IPS-NIHi7 (cell line): ENCODE data around the gene SLC9A4.
A peak's percentile ranks its signal among the peaks of the same experiment; 100 is the strongest.

ENCODE experiments used
- DNase-seq: peaks from one replicate; pipeline ENCODE4 v3.0.0; 2012; ENCODE audit warnings: mixed read lengths; ENCODE audit errors: extremely low spot score

The SLC9A4 gene

DNA sequence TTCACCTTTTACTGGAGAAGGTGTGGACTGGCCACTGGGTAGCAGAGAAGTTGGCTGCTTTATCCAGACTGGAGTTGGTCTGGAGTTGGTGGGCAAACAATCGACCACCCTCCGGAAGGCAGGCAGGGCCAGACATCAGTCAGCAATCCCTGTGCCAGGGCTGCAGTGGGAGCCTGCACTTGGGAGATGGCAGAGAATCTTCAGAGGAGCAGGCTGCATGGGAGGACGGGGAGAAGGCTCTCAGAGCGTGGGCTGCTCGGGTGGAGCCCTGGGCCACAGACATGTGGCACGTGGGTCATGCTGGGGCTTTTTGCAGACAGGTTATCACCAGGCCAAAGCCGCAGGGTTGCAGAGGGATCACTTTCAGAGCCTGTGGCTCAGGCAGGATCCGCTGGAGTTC lies 29.6 kb downstream of the SLC9A4 start:
- DNase-seq = no peak

DNA sequence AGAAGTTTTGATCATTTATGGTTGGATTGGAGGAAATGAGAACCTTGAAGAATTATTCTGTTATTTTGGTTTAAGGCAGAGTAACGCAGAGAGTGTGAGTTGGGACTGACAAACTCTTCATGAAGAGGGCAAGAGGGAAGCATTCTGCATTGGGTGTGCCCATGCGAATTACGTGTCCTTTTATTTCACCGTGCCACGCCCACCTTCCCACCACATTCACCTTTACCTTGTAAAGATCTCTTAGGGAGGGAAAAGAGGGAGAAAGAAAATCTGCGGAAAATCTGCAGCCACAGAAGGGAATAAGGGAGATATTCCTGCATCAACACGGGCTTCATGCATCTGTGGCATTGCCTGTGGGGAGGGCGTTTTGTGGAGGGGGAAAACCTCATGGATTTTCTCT lies 31.8 kb downstream of the SLC9A4 start:
- DNase-seq = no peak

DNA sequence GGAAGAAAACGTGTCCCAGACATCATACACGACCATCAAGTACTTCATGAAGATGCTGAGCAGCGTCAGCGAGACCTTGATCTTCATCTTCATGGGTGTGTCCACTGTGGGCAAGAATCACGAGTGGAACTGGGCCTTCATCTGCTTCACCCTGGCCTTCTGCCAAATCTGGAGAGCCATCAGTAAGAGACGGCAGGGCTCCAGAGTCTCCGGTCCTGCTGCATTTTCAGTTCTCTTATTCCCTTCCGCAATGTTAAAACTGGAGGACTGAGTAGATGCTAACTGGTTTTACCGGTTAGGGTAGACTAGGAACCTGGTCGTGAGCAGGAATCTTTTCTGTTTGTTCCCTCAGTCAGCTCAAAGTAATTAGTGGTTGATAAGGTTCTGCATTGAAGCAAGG lies 32.3 kb downstream of the SLC9A4 start:
- no peak for DNase-seq

DNA sequence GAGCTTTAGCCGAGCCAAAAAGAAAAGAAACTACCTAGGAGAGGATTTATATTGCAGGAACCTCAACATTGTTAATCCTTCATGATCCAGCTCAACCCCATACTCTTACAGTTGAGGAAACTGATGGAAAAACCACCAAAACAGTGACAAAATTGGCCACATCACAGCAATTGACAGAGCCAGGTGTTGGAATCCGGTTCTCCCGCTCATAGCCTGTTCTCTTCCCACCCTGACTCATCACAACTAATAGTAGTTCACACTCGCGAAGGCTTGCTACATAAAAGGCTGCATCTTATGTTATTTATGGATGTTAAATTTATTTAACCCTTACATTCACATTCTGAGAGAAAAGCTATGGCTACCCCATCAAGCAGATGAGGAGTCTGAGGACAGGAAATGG lies 33.7 kb downstream of the SLC9A4 start:
- DNase-seq = no peak

DNA sequence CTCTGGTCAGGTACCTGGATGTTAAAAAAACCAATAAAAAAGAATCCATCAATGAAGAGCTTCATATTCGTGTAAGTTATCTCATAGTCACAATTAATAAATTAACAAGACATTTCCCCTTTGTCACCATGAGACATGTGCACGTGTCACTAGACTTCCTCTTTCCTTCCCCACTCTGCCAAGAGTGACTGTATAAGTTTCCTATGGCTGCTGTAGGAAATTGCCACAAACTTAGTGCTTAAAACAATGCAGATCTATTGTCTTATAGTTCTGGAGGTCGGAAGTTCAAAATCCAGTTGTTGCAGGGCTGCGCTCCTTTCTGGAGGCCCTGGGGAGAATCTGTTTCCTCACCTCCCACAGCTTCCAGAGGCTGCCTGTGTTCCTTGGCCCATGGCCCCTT lies 35.8 kb downstream of the SLC9A4 start:
- no peak for DNase-seq

GRCh38 chr2:102509749-102510148 lies 36.7 kb downstream of the SLC9A4 start:
- no peak for DNase-seq

- DNase-seq = no peak
These were observed 38.0 kb downstream of the SLC9A4 start for GRCh38 chr2:102510791-102511575.

GRCh38 chr2:102512161-102512560 lies 39.1 kb downstream of the SLC9A4 start:
- DNase-seq = no peak

DNA sequence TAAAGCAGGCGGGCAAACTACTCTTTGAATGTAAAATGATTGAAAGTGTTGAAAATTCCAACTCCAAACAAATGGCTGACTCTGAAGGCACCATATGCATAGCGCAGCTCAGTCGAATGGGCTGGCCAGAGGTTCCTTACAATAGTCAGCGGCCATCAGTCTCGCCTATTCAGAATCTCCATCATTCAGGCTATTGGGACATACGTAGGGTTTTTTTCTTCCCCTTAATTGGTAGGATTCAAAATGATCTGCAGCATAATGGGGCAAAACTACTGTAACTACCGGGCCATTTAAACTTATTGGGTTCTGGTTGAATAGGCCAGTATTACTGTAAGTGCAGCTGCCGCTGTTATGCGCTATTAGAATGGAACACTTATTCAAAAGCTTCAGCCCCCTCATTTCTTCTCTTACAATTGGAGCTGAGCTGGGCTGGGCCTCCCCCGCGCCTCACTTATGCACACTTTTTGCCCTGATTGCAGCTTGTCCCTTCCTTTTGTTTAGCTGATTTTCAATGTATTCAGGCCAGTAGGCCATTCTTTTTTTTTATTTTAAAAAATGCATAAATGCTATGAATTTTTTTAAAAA lies 40.4 kb downstream of the SLC9A4 start:
- DNase-seq = no peak

DNA sequence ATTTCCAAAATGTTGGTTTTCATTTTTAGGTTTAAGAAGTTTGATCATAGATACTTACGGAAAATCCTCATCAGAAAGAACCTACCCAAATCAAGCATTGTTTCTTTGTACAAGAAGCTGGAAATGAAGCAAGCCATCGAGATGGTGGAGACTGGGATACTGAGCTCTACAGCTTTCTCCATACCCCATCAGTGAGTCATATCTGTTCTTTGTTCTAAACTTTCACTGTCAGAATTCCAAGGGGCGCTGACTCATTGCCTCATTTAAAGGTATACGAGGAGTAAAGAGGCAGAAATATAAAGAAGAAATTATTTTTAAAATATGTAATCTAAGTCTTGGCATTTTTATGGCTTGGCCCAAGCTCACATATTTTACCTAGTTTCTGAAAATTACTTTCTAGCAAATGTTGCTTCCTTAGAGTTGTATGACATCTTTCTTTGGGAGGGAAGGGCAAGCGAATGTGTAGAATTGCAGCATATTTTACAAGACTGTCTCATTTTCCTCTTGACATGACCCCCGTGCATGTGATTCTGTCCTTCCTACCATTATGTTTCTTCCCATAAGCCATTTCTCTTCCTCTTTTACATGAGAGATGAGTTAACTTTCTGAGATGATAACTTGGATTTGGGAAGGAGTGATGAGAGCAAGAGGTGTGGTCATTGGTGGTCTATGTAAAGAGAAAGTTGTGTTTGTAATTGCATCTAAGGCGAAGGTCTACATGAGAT lies 41.2 kb downstream of the SLC9A4 start:
- DNase-seq = peak; percentile 49

DNA sequence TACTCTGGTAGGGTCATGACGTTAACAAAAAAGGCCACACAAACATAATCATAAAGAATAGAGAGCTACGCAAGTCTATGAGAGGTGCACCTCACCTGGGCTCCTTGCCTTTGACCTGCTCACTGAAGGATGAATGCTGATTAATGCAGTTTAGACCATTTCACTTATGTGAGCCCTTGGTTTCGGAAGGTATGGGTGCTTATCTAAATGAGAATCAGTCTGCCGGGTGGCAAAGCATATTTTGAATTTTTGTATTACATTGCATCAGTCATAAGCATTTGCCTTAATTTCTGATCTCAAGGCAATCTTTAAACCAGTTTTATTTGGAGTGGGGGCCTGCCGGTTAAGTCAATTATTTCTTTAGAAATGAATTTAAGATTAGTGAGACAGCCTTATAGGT lies 42.8 kb downstream of the SLC9A4 start:
- DNase-seq = no peak

DNA sequence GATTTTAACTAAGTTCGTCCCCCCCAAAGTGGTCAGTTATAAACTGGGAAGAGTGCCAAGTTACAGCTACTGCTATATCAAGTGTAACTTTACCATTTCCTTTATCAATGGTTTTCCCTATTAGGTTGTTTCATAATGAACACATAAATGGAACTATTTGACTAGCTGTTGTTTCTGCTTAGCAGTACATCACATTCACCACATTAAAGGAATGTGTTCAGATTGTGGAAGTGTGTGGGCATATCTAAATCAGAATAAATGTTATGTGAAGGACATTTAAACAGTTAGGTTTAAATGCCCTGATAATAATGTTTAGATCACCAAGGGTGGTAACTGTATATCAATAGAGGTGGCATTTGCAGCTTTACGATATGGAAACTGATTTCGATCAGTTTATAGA lies 45.1 kb downstream of the SLC9A4 start:
- DNase-seq = no peak

- peak; percentile 73 for DNase-seq
These were observed 47.0 kb downstream of the SLC9A4 start for GRCh38 chr2:102520009-102520408.

DNA sequence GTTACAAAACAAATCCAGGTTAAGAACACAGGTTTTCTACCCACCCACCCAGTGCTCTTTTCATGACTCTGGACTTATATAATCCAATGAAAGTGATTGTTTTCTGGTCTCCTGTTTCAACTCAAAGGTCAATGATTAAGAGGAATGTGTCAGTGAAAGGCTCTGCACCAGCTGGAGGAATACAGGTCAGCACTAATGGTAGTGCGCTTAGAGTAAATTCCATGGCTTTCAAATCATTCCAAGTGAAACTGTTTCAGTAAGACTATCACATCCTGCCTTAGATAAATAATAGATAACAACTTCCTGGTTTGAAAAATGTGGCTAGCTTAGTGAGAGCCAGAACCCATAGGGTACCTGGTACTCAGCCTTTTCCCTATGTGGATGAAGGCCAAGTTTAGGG lies 47.8 kb downstream of the SLC9A4 start:
- no peak for DNase-seq

- DNase-seq = no peak
These were observed 49.1 kb downstream of the SLC9A4 start for GRCh38 chr2:102522162-102522561.

GRCh38 chr2:102522890-102523289 lies 49.9 kb downstream of the SLC9A4 start:
- DNase-seq = no peak

GRCh38 chr2:102523651-102524050 lies 50.6 kb downstream of the SLC9A4 start:
- DNase-seq = no peak

DNA sequence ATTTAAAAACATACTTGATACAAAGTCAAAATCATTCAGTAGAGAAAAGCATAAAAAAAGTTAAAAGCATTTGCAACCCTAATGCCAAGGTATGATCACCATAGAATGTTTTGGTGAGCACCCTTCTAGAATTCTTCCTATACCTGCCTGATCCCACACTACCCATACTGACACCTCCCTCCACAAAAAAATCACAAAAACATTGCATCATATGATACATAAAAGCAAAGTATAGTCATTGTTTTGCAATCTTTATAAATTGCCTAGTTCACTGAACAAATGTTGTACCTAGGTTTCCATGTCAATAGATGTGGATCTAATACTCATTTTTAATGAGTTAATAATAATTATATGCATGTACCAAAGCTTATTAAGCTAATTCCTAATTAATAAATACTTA lies 54.1 kb downstream of the SLC9A4 start:
- DNase-seq = no peak

- no peak for DNase-seq
These were observed 65.5 kb downstream of the SLC9A4 start for GRCh38 chr2:102538491-102538890.

- no peak for DNase-seq
These were observed 67.9 kb downstream of the SLC9A4 start for GRCh38 chr2:102540882-102541281.

DNA sequence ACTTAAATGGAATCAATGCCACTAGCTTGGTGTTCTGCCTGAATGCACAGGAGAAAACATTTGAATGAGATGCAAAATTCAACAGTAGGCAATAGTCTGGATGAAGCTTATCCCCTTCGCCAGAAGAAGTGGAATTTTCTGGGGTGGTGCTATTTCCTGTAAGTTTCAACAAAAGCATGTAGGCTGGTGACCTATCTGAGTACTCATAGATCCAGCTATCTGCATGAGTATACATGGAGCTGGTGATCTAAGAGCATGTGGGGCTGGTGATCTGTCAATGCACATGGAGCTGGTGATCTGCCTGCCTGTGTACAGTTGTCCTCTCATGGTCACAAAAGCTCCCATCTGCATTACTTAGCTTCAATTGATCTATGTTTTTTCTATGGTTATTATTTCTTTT lies 71.2 kb downstream of the SLC9A4 start:
- DNase-seq = no peak

- DNase-seq = no peak
These were observed 74.4 kb downstream of the SLC9A4 start for GRCh38 chr2:102547462-102547861.

DNA sequence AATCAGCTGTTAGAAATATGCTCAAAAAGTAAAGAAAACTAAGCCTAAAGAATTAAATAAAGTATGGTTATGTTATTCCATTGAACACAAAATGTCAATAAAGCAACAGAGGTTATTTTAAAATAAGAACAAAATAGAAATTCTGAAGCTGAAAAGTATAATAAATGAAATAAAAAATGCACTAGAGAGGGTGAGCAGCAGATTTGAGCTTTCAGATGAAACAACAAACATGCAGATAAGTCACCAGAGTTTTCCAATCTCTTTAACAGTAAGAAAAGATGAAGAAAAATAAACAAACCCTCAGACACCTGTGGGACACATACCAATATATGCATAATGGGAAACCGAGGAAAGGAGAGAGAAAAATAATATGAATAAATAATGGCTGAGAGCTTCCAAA lies 76.0 kb downstream of the SLC9A4 start:
- no peak for DNase-seq
